PFSK-1 (cell line): ENCODE measurements around the gene PDCD7.

Source experiments
- FOXP2 ChIP-seq: optimal IDR thresholded peaks from 2 replicates; pipeline ENCODE3; 2011; ENCODE audit warnings: borderline replicate concordance, control low read depth, inconsistent platforms; ENCODE audit not compliant: insufficient read depth; ENCODE audit errors: extremely low read length, extremely low read depth
- POLR2AphosphoS5 ChIP-seq: IDR thresholded peaks from 2 replicates; pipeline ENCODE4 v1.6.1; 2012; ENCODE audit warnings: low read depth, mild to moderate bottlenecking, control low read depth, low read length, moderate library complexity
- REST ChIP-seq, 2 experiments: IDR thresholded peaks; 2 replicates each; pipeline versions ENCODE4 v1.6.1 to v1.8.0; 2011 to 2012; ENCODE audit warnings: low read depth in 2 of 2, low read length in 2 of 2, control low read depth in 1 of 2, inconsistent platforms in 1 of 2, mild to moderate bottlenecking in 1 of 2, moderate library complexity in 1 of 2; ENCODE audit not compliant: insufficient read depth in 1 of 2
- SIN3A ChIP-seq: IDR thresholded peaks from 2 replicates; pipeline ENCODE4 v1.6.1; 2012; ENCODE audit warnings: mild to moderate bottlenecking, low read length, moderate library complexity, borderline replicate concordance; ENCODE audit not compliant: insufficient read depth
- TAF1 ChIP-seq: IDR thresholded peaks from 2 replicates; pipeline ENCODE4 v1.6.1; 2012; ENCODE audit warnings: low read length, control low read depth, borderline replicate concordance; ENCODE audit not compliant: insufficient read depth

- TF ChIP-seq POLR2AphosphoS5 (no peak), TAF1 (no peak), SIN3A (no peak), FOXP2 (no peak), REST (IDR thresholded peaks at IDR 0.05; ENCODE audit: insufficient read depth in 1 of 2, low read depth in 2 of 2, low read length in 2 of 2) (no peak)
Measured at GRCh38 chr15:65171428-65171827, 37.8 kb upstream of the PDCD7 start.
